Measurements from ENCODE around the gene UROS.

GRCh38 chr10:125757742-125758141 lies 65.3 kb downstream of the UROS start:
- TF ChIP-seq YY1 (IDR thresholded peaks at IDR 0.05; ENCODE audit: insufficient read depth, insufficient read length) (no peak), ZNF274 (IDR thresholded peaks at IDR 0.05; ENCODE audit: low read depth, low read length) (no peak)

Data from NT2/D1 (cell line).